HepG2 (cell line): ENCODE data around the gene NUP62. TPM values are rescaled to one million over a fixed set of nuclear protein-coding genes. Genes with fewer than 3 reads are reported as not detected.

ENCODE experiments used
- BRF2 ChIP-seq: sonication (generic); formaldehyde crosslinking; IDR thresholded peaks from 2 replicates; pipeline ENCODE4 v1.8.1; 2022; ENCODE audit warnings: mild to moderate bottlenecking, missing genetic modification reagents
- CEBPG ChIP-seq: IDR thresholded peaks from 2 replicates; pipeline ENCODE4 v1.6.1; 2016
- CHCHD3 ChIP-seq: sonication (generic); formaldehyde crosslinking; IDR thresholded peaks from 2 replicates; pipeline ENCODE4 v1.8.0; 2022; ENCODE audit warnings: mild to moderate bottlenecking, missing genetic modification reagents, moderate library complexity
- DRAP1 ChIP-seq: IDR thresholded peaks from 2 replicates; pipeline ENCODE4 v1.6.1; 2016; ENCODE audit warnings: missing genetic modification reagents, missing compliant biosample characterization
- HOXA3 ChIP-seq: sonication (generic); formaldehyde crosslinking; IDR thresholded peaks from 2 replicates; pipeline ENCODE4 v1.5.0; 2020; ENCODE audit warnings: missing genetic modification reagents
- NFE2L1 ChIP-seq: sonication (generic); formaldehyde crosslinking; IDR thresholded peaks from 2 replicates; pipeline ENCODE4 v1.4.0; 2020; ENCODE audit warnings: missing genetic modification reagents, mild to moderate bottlenecking, borderline replicate concordance
- RFX1 ChIP-seq: fragments of 450-650 bp; IDR thresholded peaks from 2 replicates; pipeline ENCODE4 v1.6.1; 2017
- SIN3A ChIP-seq: IDR thresholded peaks from 2 replicates; pipeline ENCODE4 v1.6.1; 2011; ENCODE audit warnings: low read depth, mild to moderate bottlenecking, control low read depth, low read length, borderline replicate concordance
- SPEN ChIP-seq: sonication (generic); formaldehyde crosslinking; IDR thresholded peaks from 2 replicates; pipeline ENCODE4 v1.5.1; 2020; ENCODE audit warnings: low read depth, mild to moderate bottlenecking, missing genetic modification reagents
- SRSF4 ChIP-seq: fragments of 200-400 bp; formaldehyde crosslinking; IDR thresholded peaks from one replicate; pipeline ENCODE4 v1.6.1; 2018; ENCODE audit warnings: mild to moderate bottlenecking, low read depth, low read length, moderate library complexity; ENCODE audit not compliant: poor library complexity, severe bottlenecking
- ZFP36 ChIP-seq: fragments of 150-350 bp; IDR thresholded peaks from 2 replicates; pipeline ENCODE4 v1.6.1; 2018; ENCODE audit warnings: borderline replicate concordance, low read length, low read depth; ENCODE audit not compliant: partially characterized antibody
- ZNF275 ChIP-seq: sonication (generic); formaldehyde crosslinking; IDR thresholded peaks from 2 replicates; pipeline ENCODE4 v1.8.0; 2022; ENCODE audit warnings: missing genetic modification reagents, mild to moderate bottlenecking, inconsistent platforms, borderline replicate concordance
- ZNF484 ChIP-seq: sonication (generic); formaldehyde crosslinking; IDR thresholded peaks from 2 replicates; pipeline ENCODE4 v1.5.1; 2020; ENCODE audit warnings: mild to moderate bottlenecking, low read depth, missing genetic modification reagents, borderline replicate concordance
- ZNF687 ChIP-seq: sonication (generic); formaldehyde crosslinking; IDR thresholded peaks from 2 replicates; pipeline ENCODE4 v1.5.1; 2020; ENCODE audit warnings: mild to moderate bottlenecking, missing genetic modification reagents, moderate library complexity
- ZSCAN20 ChIP-seq: sonication (generic); formaldehyde crosslinking; IDR thresholded peaks from 2 replicates; pipeline ENCODE4 v1.4.0; 2020; ENCODE audit warnings: missing genetic modification reagents, mild to moderate bottlenecking, borderline replicate concordance
- polyA plus RNA-seq, 8 experiments: library from polyadenylated mRNA; depleted of rRNA in 3 of 8; stranded (reverse) in 7 of 8; unstranded in 1 of 8; fragments of >200 nt; fragmentation: Illumina TruSeq in 4 of 8; extraction: Trizol in 4 of 8; gene quantifications; 2 replicates each; pipeline versions ENCODE4 v1.2.1 to v1.2.3, GENCODE V29; 2011 to 2016; ENCODE audit warnings: low read depth in 4 of 8, missing spikeins in 1 of 8, mixed read lengths in 1 of 8; ENCODE audit not compliant: insufficient read depth in 1 of 8
- total RNA-seq, 5 experiments: library from RNA; depleted of rRNA; stranded (reverse); fragments of >200 nt; fragmentation: Illumina TruSeq; extraction: Trizol; gene quantifications; 2 replicates each; pipeline ENCODE4 v1.2.3, GENCODE V29; 2016; ENCODE audit warnings: low read depth in 1 of 5
- TF ChIP-seq, protein P1 (sequence below): sonication (generic); formaldehyde crosslinking; IDR thresholded peaks from 2 replicates; pipeline ENCODE4 v1.4.0; 2020; ENCODE audit warnings: low read depth, missing genetic modification reagents
- TF ChIP-seq, protein P2 (sequence below): IDR thresholded peaks from 2 replicates; pipeline ENCODE4 v1.6.1; 2016; ENCODE audit warnings: control low read depth

Gene NUP62
- total and polyA plus RNA-seq, 2 of the 13 experiments (the other 11 are each of a cell fraction or from before 2014, with no cell fraction given) = 16.5 to 41.5 TPM

- no peak for TF ChIP-seq BRF2
- no peak for TF ChIP-seq ZNF484 (CRISPR knock-in tag)
- 0 out of 2 replicates have a peak, but pooled peaks have one; percentile 4 for TF ChIP-seq ZSCAN20 (CRISPR knock-in tag)
- TF ChIP-seq NFE2L1 (CRISPR knock-in tag) = no peak
- TF ChIP-seq SPEN (CRISPR knock-in tag) = peak; percentile 83
- no peak for TF ChIP-seq RFX1
- TF ChIP-seq DRAP1 (CRISPR knock-in tag) = no peak; the same call in none of the 2 replicates
- no peak for TF ChIP-seq SRSF4
- TF ChIP-seq, protein P1, sequence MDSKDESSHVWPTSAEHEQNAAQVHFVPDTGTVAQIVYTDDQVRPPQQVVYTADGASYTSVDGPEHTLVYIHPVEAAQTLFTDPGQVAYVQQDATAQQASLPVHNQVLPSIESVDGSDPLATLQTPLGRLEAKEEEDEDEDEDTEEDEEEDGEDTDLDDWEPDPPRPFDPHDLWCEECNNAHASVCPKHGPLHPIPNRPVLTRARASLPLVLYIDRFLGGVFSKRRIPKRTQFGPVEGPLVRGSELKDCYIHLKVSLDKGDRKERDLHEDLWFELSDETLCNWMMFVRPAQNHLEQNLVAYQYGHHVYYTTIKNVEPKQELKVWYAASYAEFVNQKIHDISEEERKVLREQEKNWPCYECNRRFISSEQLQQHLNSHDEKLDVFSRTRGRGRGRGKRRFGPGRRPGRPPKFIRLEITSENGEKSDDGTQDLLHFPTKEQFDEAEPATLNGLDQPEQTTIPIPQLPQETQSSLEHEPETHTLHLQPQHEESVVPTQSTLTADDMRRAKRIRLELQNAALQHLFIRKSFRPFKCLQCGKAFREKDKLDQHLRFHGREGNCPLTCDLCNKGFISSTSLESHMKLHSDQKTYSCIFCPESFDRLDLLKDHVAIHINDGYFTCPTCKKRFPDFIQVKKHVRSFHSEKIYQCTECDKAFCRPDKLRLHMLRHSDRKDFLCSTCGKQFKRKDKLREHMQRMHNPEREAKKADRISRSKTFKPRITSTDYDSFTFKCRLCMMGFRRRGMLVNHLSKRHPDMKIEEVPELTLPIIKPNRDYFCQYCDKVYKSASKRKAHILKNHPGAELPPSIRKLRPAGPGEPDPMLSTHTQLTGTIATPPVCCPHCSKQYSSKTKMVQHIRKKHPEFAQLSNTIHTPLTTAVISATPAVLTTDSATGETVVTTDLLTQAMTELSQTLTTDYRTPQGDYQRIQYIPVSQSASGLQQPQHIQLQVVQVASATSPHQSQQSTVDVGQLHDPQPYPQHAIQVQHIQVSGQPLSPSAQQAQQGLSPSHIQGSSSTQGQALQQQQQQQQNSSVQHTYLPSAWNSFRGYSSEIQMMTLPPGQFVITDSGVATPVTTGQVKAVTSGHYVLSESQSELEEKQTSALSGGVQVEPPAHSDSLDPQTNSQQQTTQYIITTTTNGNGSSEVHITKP (CRISPR knock-in tag) = peak; percentile 97
- TF ChIP-seq ZNF275 (CRISPR knock-in tag) = peak; percentile 72; the same call in 1 of the 2 replicates
- peak; percentile 85 for TF ChIP-seq CEBPG (CRISPR knock-in tag)
- peak; percentile 51; the same call in 1 of the 2 replicates for TF ChIP-seq SIN3A
- 0 out of 2 replicates have a peak, but pooled peaks have one; percentile 62 for TF ChIP-seq CHCHD3 (CRISPR knock-in tag)
- TF ChIP-seq ZFP36 = no peak
- TF ChIP-seq HOXA3 (CRISPR knock-in tag) = peak; percentile 99
- TF ChIP-seq ZNF687 (CRISPR knock-in tag) = peak; percentile 75
- TF ChIP-seq, protein P2, sequence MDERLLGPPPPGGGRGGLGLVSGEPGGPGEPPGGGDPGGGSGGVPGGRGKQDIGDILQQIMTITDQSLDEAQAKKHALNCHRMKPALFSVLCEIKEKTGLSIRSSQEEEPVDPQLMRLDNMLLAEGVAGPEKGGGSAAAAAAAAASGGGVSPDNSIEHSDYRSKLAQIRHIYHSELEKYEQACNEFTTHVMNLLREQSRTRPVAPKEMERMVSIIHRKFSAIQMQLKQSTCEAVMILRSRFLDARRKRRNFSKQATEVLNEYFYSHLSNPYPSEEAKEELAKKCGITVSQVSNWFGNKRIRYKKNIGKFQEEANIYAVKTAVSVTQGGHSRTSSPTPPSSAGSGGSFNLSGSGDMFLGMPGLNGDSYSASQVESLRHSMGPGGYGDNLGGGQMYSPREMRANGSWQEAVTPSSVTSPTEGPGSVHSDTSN (CRISPR knock-in tag) = no peak
These were observed 52.8 kb downstream of the NUP62 start (continued) for GRCh38 chr19:49876422-49877019.
